Measurements from ENCODE around the gene PLEK. TPM values are rescaled to one million over a fixed set of nuclear protein-coding genes. Genes with fewer than 3 reads are reported as not detected.

Gene PLEK
- total RNA-seq, 3 donors from 2014 or later (not counting 1 experiment from before 2014, with no cell fraction given), result 307 to 368 (median 333) TPM

DNA sequence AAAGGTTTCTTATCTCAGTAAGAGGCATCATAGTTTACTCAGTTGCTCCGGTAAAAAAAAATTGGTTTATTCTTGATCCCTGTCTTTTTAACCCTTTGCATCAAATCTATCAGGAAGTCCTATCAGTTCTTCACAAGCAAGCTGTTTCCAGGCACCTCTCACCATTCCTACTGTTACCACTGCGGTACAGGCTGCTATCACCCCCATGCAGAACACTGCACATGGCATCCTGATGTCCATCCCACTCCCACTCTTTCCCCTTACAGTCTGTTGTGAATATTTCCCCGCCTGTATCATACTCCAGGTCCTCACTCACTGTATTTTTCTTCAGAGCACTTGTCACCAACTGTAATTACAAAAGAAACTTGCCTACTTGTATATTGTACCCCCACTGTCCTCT is 40.0 kb upstream of the PLEK start:
- H3K27me3 Mint-ChIP-seq (ENCODE audit: low read depth in 2 of 2), result peaks cover 13 to 16% of the 10 kb centered on the region in 2 donors
- H3K4me3 Mint-ChIP-seq, result no peak overlapping the region
- no peaks in the 10 kb centered on the region for H3K9me3 ChIP-seq (ENCODE audit: control insufficient read depth, insufficient read depth, low read length)

DNA sequence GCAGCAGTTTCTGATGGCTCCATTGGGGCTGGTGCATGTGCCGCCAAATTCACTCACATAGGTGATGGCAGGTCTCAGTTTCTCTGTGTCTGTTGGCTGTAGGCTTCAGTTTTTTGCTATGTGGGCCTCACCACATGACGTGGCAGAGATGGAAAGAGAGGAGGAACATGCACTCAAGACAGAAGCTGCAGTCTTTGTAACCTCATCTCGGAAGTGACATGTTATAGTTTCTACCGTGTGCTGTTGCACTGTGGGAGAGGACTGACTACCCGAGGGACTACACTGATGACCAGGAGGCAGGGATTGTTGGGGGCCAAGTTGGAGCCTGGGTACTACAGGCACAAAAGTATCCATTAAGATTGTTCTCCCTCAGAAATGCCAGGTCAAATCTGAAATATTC is 36.2 kb upstream of the PLEK start:
- no peaks in the 10 kb centered on the region for H3K36me3 Mint-ChIP-seq
- Histone ChIP-seq H3K4me1 (ENCODE audit: control insufficient read depth, insufficient read depth, low read length) (no peaks in the 10 kb centered on the region), H3K27ac (ENCODE audit: low read length) (no peak overlapping the region), H3K27me3 (ENCODE audit: control insufficient read depth, insufficient read depth, low read length) (no peaks in the 10 kb centered on the region), H3K9me3 (ENCODE audit: control insufficient read depth, insufficient read depth, low read length) (no peaks in the 10 kb centered on the region), H3K36me3 (ENCODE audit: control insufficient read depth, insufficient read depth, low read length) (no peaks in the 10 kb centered on the region), H3K4me3 (ENCODE audit: low read length) (no peak overlapping the region)
- no peak overlapping the region for H3K27ac Mint-ChIP-seq
- H3K4me3 Mint-ChIP-seq, result no peak overlapping the region
- H3K9me3 Mint-ChIP-seq, result no peaks in the 10 kb centered on the region
- DNase-seq, result no peak
- WGBS (ENCODE audit: insufficient coverage), result 70% methylated on average over 5 of the region's 5 CpGs
- no peak for ATAC-seq
- intact Hi-C loops (cut with micrococcal nuclease), result no loop called here
- peaks cover 0 to 3% of the 10 kb centered on the region in 2 donors for H3K4me1 Mint-ChIP-seq
- TF ChIP-seq, protein P1, sequence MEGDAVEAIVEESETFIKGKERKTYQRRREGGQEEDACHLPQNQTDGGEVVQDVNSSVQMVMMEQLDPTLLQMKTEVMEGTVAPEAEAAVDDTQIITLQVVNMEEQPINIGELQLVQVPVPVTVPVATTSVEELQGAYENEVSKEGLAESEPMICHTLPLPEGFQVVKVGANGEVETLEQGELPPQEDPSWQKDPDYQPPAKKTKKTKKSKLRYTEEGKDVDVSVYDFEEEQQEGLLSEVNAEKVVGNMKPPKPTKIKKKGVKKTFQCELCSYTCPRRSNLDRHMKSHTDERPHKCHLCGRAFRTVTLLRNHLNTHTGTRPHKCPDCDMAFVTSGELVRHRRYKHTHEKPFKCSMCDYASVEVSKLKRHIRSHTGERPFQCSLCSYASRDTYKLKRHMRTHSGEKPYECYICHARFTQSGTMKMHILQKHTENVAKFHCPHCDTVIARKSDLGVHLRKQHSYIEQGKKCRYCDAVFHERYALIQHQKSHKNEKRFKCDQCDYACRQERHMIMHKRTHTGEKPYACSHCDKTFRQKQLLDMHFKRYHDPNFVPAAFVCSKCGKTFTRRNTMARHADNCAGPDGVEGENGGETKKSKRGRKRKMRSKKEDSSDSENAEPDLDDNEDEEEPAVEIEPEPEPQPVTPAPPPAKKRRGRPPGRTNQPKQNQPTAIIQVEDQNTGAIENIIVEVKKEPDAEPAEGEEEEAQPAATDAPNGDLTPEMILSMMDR (IDR thresholded peaks at IDR 0.05), result no peak
- peaks cover 9 to 21% of the 10 kb centered on the region in 2 donors for H3K27me3 Mint-ChIP-seq (ENCODE audit: low read depth in 2 of 2)

More for the DNA sequence above, 40.0 kb upstream of the PLEK start:
- Mint-ChIP-seq H3K9me3 (no peaks in the 10 kb centered on the region), H3K27ac (no peak overlapping the region), H3K4me1 (peaks cover 0 to 4% of the 10 kb centered on the region in 2 donors), H3K36me3 (no peaks in the 10 kb centered on the region)
- H3K27me3 ChIP-seq (ENCODE audit: control insufficient read depth, insufficient read depth, low read length), result peaks cover 7% of the 10 kb centered on the region
- 92% methylated on average over 3 of the region's 3 CpGs for WGBS (ENCODE audit: insufficient coverage)
- H3K36me3 ChIP-seq (ENCODE audit: control insufficient read depth, insufficient read depth, low read length), result no peaks in the 10 kb centered on the region
- ATAC-seq (no peak), DNase-seq (no peak)
- peaks cover 4% of the 10 kb centered on the region for H3K4me1 ChIP-seq (ENCODE audit: control insufficient read depth, insufficient read depth, low read length)
- no peak overlapping the region for H3K27ac ChIP-seq (ENCODE audit: low read length)
- H3K4me3 ChIP-seq (ENCODE audit: low read length), result no peak overlapping the region
- TF ChIP-seq, protein P1 (IDR thresholded peaks at IDR 0.05), result no peak
- intact Hi-C loops (cut with micrococcal nuclease), result no loop called here

DNA sequence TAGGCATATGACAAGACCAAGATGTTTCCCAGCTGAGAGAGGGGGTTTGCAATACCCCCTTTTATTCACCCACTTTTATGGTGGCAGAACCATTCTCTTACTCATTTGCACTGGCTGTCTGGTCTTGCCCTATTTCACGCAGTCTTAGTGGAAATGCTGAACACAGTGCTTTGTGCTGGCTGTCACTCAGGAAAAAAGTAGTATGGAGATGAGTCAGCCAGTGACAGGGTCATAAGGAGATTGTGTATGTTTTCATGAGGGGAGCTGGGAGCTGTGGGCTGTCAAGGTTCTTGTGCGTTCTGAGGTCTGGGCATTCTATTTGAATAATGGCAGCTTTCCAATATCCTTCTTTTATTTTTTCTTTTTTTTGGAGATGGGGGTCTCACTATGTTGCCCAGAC is 34.4 kb upstream of the PLEK start:
- intact Hi-C loops (cut with micrococcal nuclease), result no loop called here
- WGBS (ENCODE audit: insufficient coverage), result 98% methylated on average over 2 of the region's 2 CpGs
- H3K9me3 ChIP-seq (ENCODE audit: control insufficient read depth, insufficient read depth, low read length), result no peaks in the 10 kb centered on the region
- H3K36me3 ChIP-seq (ENCODE audit: control insufficient read depth, insufficient read depth, low read length), result no peaks in the 10 kb centered on the region
- TF ChIP-seq, protein P1 (IDR thresholded peaks at IDR 0.05), result no peak
- Mint-ChIP-seq H3K36me3 (no peaks in the 10 kb centered on the region), H3K9me3 (no peaks in the 10 kb centered on the region), H3K27ac (no peak overlapping the region), H3K27me3 (ENCODE audit: low read depth in 2 of 2) (peaks cover 5 to 21% of the 10 kb centered on the region in 2 donors), H3K4me3 (no peak overlapping the region), H3K4me1 (peaks cover 0 to 6% of the 10 kb centered on the region in 2 donors)
- H3K27me3 ChIP-seq (ENCODE audit: control insufficient read depth, insufficient read depth, low read length), result no peaks in the 10 kb centered on the region
- no peak overlapping the region for H3K27ac ChIP-seq (ENCODE audit: low read length)
- H3K4me3 ChIP-seq (ENCODE audit: low read length), result no peak overlapping the region
- no peak for ATAC-seq
- H3K4me1 ChIP-seq (ENCODE audit: control insufficient read depth, insufficient read depth, low read length), result no peaks in the 10 kb centered on the region
- no peak for DNase-seq

DNA sequence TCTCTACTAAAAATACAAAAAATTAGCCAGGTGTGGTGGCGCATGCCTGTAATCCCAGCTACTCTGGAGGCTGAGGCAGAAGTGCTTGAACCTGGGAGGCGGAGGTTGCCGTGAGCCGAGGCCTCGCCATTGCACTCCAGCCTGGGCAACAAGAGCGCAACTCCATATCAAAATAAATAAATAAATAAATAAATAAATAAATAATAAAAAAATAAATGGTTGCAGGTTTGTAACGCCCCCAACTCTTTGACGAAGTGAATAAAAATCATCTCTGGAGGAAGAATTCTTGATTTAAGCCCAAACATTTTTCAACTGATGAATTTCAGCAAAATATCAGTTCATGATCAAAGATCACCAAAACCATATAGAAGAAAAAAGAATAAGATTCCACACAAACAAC is 32.1 kb upstream of the PLEK start:
- no peaks in the 10 kb centered on the region for H3K9me3 Mint-ChIP-seq
- no peak overlapping the region for H3K27ac ChIP-seq (ENCODE audit: low read length)
- H3K27ac Mint-ChIP-seq, result no peak overlapping the region
- peaks cover 0 to 6% of the 10 kb centered on the region in 2 donors for H3K4me1 Mint-ChIP-seq
- no peak overlapping the region for H3K4me3 ChIP-seq (ENCODE audit: low read length)
- no peaks in the 10 kb centered on the region for H3K36me3 ChIP-seq (ENCODE audit: control insufficient read depth, insufficient read depth, low read length)
- no peaks in the 10 kb centered on the region for H3K36me3 Mint-ChIP-seq
- intact Hi-C loops (cut with micrococcal nuclease), result no loop called here
- no peaks in the 10 kb centered on the region for H3K4me1 ChIP-seq (ENCODE audit: control insufficient read depth, insufficient read depth, low read length)
- ATAC-seq, result no peak
- WGBS (ENCODE audit: insufficient coverage), result 95% methylated on average over 2 of the region's 8 CpGs
- no peaks in the 10 kb centered on the region for H3K9me3 ChIP-seq (ENCODE audit: control insufficient read depth, insufficient read depth, low read length)
- H3K27me3 Mint-ChIP-seq (ENCODE audit: low read depth in 2 of 2), result peaks cover 3 to 11% of the 10 kb centered on the region in 2 donors
- TF ChIP-seq, protein P1 (IDR thresholded peaks at IDR 0.05), result no peak
- H3K4me3 Mint-ChIP-seq, result no peak overlapping the region
- H3K27me3 ChIP-seq (ENCODE audit: control insufficient read depth, insufficient read depth, low read length), result no peaks in the 10 kb centered on the region
- DNase-seq, result no peak

Data from natural killer cell (primary cell).